Fibroblast of villous mesenchyme (primary cell): ENCODE measurements around the gene OPN4. TPM values are rescaled to one million over a fixed set of nuclear protein-coding genes. Genes with fewer than 3 reads are reported as not detected.

ENCODE experiments used
- DNase-seq: peaks from one replicate; pipeline ENCODE4 v3.0.0-alpha.2; 2010; ENCODE audit warnings: low read depth
- H3K4me3 ChIP-seq: 2 replicates; pipeline ENCODE4 v1.5.1; 2011; ENCODE audit warnings: low read depth, mild to moderate bottlenecking, low read length
- CTCF ChIP-seq: IDR thresholded peaks from 2 replicates; pipeline ENCODE4 v1.5.1; 2012; ENCODE audit warnings: low read depth, mild to moderate bottlenecking, low read length; ENCODE audit not compliant: insufficient read depth
- total RNA-seq: library from RNA; depleted of rRNA; stranded (reverse); fragments of >200 nt; gene quantifications from 2 replicates; pipeline ENCODE4 v1.2.3, GENCODE V29; 2012

Gene OPN4
- total RNA-seq, 1 donor: not detected

- no peak overlapping the region for H3K4me3 ChIP-seq
- DNase-seq: no peak
- no peak for TF ChIP-seq CTCF
These were observed 17.1 kb downstream of the OPN4 start for GRCh38 chr10:86671419-86671818.

GRCh38 chr10:86671985-86672710, 17.8 kb downstream of the OPN4 start:
- DNase-seq: peak; percentile 16
- TF ChIP-seq CTCF: no peak
- no peak overlapping the region for H3K4me3 ChIP-seq

- TF ChIP-seq CTCF: no peak
- no peak for DNase-seq
- no peak overlapping the region for H3K4me3 ChIP-seq
These were observed 19.0 kb downstream of the OPN4 start for GRCh38 chr10:86673216-86673826.

- no peak for TF ChIP-seq CTCF
- no peak for DNase-seq
- no peak overlapping the region for H3K4me3 ChIP-seq
These were observed 19.7 kb downstream of the OPN4 start for GRCh38 chr10:86673827-86674581.

GRCh38 chr10:86674912-86675311, 20.6 kb downstream of the OPN4 start:
- DNase-seq: no peak
- no peak for TF ChIP-seq CTCF

GRCh38 chr10:86677374-86677773, 23.0 kb downstream of the OPN4 start:
- TF ChIP-seq CTCF: no peak
- H3K4me3 ChIP-seq: no peak overlapping the region
- DNase-seq: no peak

More at GRCh38 chr10:86674912-86675311, 20.6 kb downstream of the OPN4 start:
- H3K4me3 ChIP-seq: no peak overlapping the region
